ENCODE results near the gene PTPRT.

DNA sequence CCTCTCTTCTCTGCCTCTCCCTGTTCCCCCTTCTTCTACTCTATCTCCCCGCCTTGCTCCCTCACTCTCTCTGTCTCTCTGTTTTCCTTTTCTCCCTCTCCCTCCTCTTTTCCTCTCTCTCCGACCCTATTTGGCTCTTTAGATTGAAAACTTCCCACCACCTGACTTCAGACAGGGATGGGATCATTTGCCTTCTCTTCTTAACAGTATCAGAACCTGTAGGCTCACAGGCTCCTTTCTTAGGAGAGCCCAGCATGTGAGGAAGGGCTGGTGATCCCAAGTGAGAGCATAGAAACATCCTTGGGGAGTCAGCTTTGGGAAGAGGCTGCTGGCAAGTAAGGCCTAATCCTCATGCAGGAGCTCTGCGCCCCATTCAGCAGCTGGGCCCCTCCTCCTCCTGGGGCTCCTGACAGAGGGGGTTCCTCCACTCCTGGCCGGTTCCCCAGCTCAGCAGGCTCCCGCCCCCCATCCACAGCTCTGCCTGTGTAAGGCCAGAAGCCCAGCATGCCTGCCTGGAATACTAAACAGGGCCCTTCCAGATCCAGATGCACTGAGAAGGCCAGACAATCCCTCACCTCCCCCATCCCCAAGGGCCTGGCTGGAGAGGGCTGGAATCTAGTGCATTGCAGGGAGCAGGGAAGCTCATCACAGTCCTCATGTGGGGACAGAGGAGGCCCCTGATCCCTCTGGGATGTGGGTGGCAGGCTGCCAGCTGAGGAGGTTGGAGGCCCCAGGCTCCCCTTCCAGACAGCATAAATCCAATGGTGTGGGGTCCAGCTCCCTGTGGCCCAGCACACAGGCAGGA, 93.4 kb downstream of the PTPRT start:
- no peak for TF ChIP-seq EZH2 (optimal IDR thresholded peaks at IDR 0.05; ENCODE audit: low read depth, low read length)
- TF ChIP-seq, protein P1, sequence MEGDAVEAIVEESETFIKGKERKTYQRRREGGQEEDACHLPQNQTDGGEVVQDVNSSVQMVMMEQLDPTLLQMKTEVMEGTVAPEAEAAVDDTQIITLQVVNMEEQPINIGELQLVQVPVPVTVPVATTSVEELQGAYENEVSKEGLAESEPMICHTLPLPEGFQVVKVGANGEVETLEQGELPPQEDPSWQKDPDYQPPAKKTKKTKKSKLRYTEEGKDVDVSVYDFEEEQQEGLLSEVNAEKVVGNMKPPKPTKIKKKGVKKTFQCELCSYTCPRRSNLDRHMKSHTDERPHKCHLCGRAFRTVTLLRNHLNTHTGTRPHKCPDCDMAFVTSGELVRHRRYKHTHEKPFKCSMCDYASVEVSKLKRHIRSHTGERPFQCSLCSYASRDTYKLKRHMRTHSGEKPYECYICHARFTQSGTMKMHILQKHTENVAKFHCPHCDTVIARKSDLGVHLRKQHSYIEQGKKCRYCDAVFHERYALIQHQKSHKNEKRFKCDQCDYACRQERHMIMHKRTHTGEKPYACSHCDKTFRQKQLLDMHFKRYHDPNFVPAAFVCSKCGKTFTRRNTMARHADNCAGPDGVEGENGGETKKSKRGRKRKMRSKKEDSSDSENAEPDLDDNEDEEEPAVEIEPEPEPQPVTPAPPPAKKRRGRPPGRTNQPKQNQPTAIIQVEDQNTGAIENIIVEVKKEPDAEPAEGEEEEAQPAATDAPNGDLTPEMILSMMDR (IDR thresholded peaks at IDR 0.05; ENCODE audit: low read length) = no peak

Measured in MM.1S (cell line).